Stomach (tissue), 4 donors: ENCODE measurements around the gene ZMIZ2.

Experiments used
- EP300 ChIP-seq: sonication (generic); formaldehyde crosslinking; IDR thresholded peaks from one replicate; pipeline ENCODE4 v1.6.1; 2017; ENCODE audit warnings: antibody characterized with exemption
- POLR2AphosphoS5 ChIP-seq, 3 donors: sonication (generic); formaldehyde crosslinking; IDR thresholded peaks; one replicate each; pipeline ENCODE4 v1.6.1; 2016; ENCODE audit warnings: antibody characterized with exemption in 3 of 3
- TF ChIP-seq, protein P1 (sequence below), 7 experiments: fragments of 450-650 bp in 4 of 7; fragments of 200-600 bp in 3 of 7; sonication (generic) in 3 of 7; IDR thresholded peaks; one replicate each; pipeline ENCODE4 v1.5.1; 2016 to 2019; ENCODE audit warnings: antibody characterized with exemption in 7 of 7, control low read depth in 2 of 7, mild to moderate bottlenecking in 1 of 7

DNA sequence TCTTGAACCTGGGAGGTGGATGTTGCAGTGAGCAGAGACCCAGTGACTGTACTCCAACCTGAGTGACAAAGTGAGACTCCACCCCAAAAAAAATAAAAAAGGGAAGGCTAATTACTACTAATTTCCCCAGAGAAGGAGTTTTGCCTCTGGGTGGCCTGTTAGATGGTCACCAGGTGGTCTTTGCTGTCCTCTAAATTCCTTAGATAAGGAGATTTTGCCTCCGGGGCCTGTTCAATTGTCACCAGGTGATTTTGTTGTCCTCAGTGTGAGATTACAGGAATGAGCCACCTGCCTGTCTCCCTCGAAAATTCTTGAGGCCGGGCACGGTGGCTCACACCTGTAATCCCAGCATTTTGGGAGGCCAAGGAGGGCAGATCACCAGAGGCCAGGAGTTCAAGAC is 24.4 kb upstream of the ZMIZ2 start:
- TF ChIP-seq POLR2AphosphoS5 (IDR thresholded peaks at IDR 0.05), result no peak
- no peak for TF ChIP-seq EP300
- TF ChIP-seq, protein P1, sequence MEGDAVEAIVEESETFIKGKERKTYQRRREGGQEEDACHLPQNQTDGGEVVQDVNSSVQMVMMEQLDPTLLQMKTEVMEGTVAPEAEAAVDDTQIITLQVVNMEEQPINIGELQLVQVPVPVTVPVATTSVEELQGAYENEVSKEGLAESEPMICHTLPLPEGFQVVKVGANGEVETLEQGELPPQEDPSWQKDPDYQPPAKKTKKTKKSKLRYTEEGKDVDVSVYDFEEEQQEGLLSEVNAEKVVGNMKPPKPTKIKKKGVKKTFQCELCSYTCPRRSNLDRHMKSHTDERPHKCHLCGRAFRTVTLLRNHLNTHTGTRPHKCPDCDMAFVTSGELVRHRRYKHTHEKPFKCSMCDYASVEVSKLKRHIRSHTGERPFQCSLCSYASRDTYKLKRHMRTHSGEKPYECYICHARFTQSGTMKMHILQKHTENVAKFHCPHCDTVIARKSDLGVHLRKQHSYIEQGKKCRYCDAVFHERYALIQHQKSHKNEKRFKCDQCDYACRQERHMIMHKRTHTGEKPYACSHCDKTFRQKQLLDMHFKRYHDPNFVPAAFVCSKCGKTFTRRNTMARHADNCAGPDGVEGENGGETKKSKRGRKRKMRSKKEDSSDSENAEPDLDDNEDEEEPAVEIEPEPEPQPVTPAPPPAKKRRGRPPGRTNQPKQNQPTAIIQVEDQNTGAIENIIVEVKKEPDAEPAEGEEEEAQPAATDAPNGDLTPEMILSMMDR (IDR thresholded peaks at IDR 0.05), result no peak
